ENCODE results near the gene PHF2.

DNA sequence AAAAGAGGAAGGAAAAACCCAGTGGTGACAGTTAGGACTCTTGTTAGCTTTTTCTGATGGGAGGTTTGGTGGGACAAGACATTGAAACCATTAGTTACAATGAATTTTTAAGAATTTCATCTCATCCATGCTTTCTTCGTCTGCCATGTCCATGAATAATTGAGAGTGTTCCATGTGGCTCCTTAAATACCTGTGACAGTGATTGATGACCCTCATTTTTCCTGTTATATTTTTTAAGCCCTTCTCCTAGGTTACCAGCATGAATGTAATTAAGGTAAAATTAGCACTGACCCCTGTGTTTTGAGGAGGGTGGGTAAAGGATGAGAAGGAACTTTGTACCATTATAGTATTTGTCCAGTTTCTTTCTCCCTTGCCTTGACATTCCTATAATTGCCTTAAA lies 23.5 kb upstream of the PHF2 start:
- no peak for TF ChIP-seq POLR2A (IDR thresholded peaks at IDR 0.05; ENCODE audit: low read depth, low read length)
- no peak for TF ChIP-seq POLR2AphosphoS5 (IDR thresholded peaks at IDR 0.05; ENCODE audit: low read depth, low read length)

Data from GM12892 (cell line).